Ishikawa (cell line): ENCODE measurements around the gene ITPR1.

Experiments used
- CEBPB ChIP-seq: IDR thresholded peaks from 2 replicates; pipeline ENCODE4 v1.6.1; 2012
- CREB1 ChIP-seq: IDR thresholded peaks from 2 replicates; pipeline ENCODE4 v1.6.1; 2012; ENCODE audit warnings: low read depth
- EGR1 ChIP-seq: IDR thresholded peaks from 2 replicates; pipeline ENCODE4 v1.6.1; 2012
- EP300 ChIP-seq: IDR thresholded peaks from 2 replicates; pipeline ENCODE4 v1.6.1; 2012; ENCODE audit warnings: borderline replicate concordance
- FOXM1 ChIP-seq: IDR thresholded peaks from 2 replicates; pipeline ENCODE4 v1.6.1; 2012; ENCODE audit warnings: low read depth, borderline replicate concordance
- MAX ChIP-seq: IDR thresholded peaks from 2 replicates; pipeline ENCODE4 v1.6.1; 2012
- NFIC ChIP-seq: IDR thresholded peaks from 2 replicates; pipeline ENCODE4 v1.6.1; 2012
- RAD21 ChIP-seq: IDR thresholded peaks from 2 replicates; pipeline ENCODE4 v1.6.1; 2012; ENCODE audit warnings: low read depth
- REST ChIP-seq: IDR thresholded peaks from 2 replicates; pipeline ENCODE4 v1.6.1; 2012; ENCODE audit warnings: low read depth, mild to moderate bottlenecking
- TAF1 ChIP-seq: IDR thresholded peaks from 2 replicates; pipeline ENCODE4 v1.6.1; 2012; ENCODE audit warnings: low read depth, mild to moderate bottlenecking
- TCF12 ChIP-seq: IDR thresholded peaks from 2 replicates; pipeline ENCODE4 v1.6.1; 2012; ENCODE audit warnings: low read depth
- TEAD4 ChIP-seq: IDR thresholded peaks from 2 replicates; pipeline ENCODE4 v1.6.1; 2012
- USF1 ChIP-seq: IDR thresholded peaks from 2 replicates; pipeline ENCODE4 v1.6.1; 2012
- YY1 ChIP-seq: IDR thresholded peaks from 2 replicates; pipeline ENCODE4 v1.6.1; 2012; ENCODE audit warnings: low read depth
- ZBTB7A ChIP-seq: IDR thresholded peaks from 2 replicates; pipeline ENCODE4 v1.6.1; 2012; ENCODE audit warnings: low read depth

The ITPR1 gene

GRCh38 chr3:4768021-4768420 is 274.9 kb downstream of the ITPR1 start:
- TF ChIP-seq FOXM1, result no peak
- TF ChIP-seq TEAD4, result no peak
- TF ChIP-seq ZBTB7A, result no peak
- TF ChIP-seq CEBPB, result no peak
- TF ChIP-seq TCF12, result no peak
- no peak for TF ChIP-seq MAX
- TF ChIP-seq NFIC, result no peak

DNA sequence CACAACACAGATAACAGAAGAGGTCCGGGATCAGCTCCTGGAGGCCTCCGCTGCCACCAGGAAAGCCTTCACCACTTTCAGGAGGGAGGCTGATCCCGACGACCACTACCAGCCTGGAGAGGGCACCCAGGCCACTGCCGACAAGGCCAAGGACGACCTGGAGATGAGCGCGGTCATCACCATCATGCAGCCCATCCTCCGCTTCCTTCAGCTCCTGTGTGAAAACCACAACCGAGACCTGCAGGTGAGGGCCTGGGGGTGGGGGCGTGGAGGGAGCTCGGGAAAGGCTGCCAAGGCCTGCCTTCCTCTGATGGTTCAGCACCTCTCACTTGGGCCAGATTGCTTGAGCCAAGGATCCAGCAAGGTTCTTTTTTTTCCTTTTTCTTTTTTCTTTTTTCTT is 275.4 kb downstream of the ITPR1 start:
- no peak for TF ChIP-seq YY1
- no peak for TF ChIP-seq CEBPB

GRCh38 chr3:4770561-4770960 is 277.4 kb downstream of the ITPR1 start:
- TF ChIP-seq RAD21, result no peak
- TF ChIP-seq YY1, result no peak
- TF ChIP-seq MAX, result no peak
- no peak for TF ChIP-seq TCF12
- no peak for TF ChIP-seq USF1
- no peak for TF ChIP-seq CREB1
- TF ChIP-seq FOXM1, result no peak
- TF ChIP-seq TEAD4, result no peak
- TF ChIP-seq EP300, result no peak
- TF ChIP-seq EGR1, result no peak

GRCh38 chr3:4771243-4771642 is 278.1 kb downstream of the ITPR1 start:
- TF ChIP-seq USF1, result no peak

GRCh38 chr3:4772171-4772804 is 279.1 kb downstream of the ITPR1 start:
- TF ChIP-seq FOXM1, result no peak
- no peak for TF ChIP-seq EP300
- no peak for TF ChIP-seq CREB1
- no peak for TF ChIP-seq RAD21

DNA sequence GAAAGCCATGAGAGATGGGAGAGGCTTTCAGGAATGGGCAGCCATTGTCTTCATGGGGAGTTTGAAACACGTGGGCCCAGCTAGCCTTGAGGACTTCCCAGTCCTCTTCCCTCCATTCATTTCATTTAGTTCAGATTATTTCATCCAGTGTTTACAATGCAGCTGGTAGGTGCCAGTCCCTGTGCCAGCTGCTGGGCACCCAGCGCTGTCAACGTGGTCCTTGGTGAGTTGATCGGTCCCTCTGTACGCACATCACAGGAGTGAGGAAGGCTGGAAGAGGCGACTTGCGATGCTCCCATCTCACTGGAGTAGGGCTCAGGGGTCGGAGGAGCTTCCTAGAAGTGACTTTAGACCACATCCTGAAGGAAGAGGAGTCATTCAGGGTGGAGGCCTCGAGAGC is 279.7 kb downstream of the ITPR1 start:
- TF ChIP-seq NFIC (no peak), TAF1 (no peak), REST (no peak), EP300 (no peak), YY1 (no peak), TEAD4 (no peak), TCF12 (no peak), EGR1 (no peak), CREB1 (no peak), ZBTB7A (no peak), FOXM1 (no peak), USF1 (no peak), RAD21 (no peak), CEBPB (no peak), MAX (no peak)

GRCh38 chr3:4773583-4773982 is 280.4 kb downstream of the ITPR1 start:
- TF ChIP-seq TCF12 (no peak), REST (no peak), RAD21 (no peak), NFIC (no peak), FOXM1 (no peak), TAF1 (no peak), EGR1 (no peak)
